Pancreas (tissue), 10 donors: ENCODE measurements around the gene TDRD3. TPM values are rescaled to one million over a fixed set of nuclear protein-coding genes. Genes with fewer than 3 reads are reported as not detected.

Source experiments
- ATAC-seq, 4 donors: fragments of 200-7000 bp; cut with Tn5 transposase; one replicate each; pipeline versions ENCODE4 v1.8.0 to v1.9.1; 2020; ENCODE audit warnings: mild to moderate bottlenecking in 4 of 4, moderate library complexity in 4 of 4
- DNase-seq, 6 donors: peaks; one replicate each; pipeline ENCODE4 v3.0.0-alpha.2; 2020
- FAIRE-seq: peaks from 2 replicates; lab custom pipeline; 2012; peaks lifted over from hg19 to GRCh38; lab: Jason Lieb, UNC
- H3K27ac ChIP-seq, 4 donors: fragments of 200-600 bp; sonication (generic); 1 replicate in 3 of 4; 2 replicates in 1 of 4; pipeline versions ENCODE4 v1.5.0 to v1.8.0; 2020
- H3K27me3 ChIP-seq, 4 donors: fragments of 200-600 bp; one replicate each; pipeline ENCODE4 v1.8.0; 2021
- H3K36me3 ChIP-seq, 3 donors: fragments of 200-600 bp; sonication (generic) in 1 of 3; one replicate each; pipeline versions ENCODE4 v1.5.0 to v1.8.0; 2020 to 2021
- H3K4me1 ChIP-seq, 3 donors: fragments of 200-600 bp; one replicate each; pipeline ENCODE4 v1.8.0; 2021
- H3K4me3 ChIP-seq, 4 donors: fragments of 200-600 bp; sonication (generic) in 2 of 4; one replicate each; pipeline versions ENCODE4 v1.5.0 to v1.8.0; 2020 to 2021
- H3K9me3 ChIP-seq, 4 donors: fragments of 200-600 bp; one replicate each; pipeline ENCODE4 v1.8.0; 2021
- CTCF ChIP-seq, 4 donors: fragments of 200-600 bp; sonication (generic) in 3 of 4; IDR thresholded peaks; one replicate each; pipeline versions ENCODE4 v1.5.0 to v1.8.0; 2021; ENCODE audit warnings: antibody characterized with exemption in 4 of 4
- WGBS, 2 donors: extraction: QIAGEN DNeasy Blood & Tissue Kit; methylation state at CpG; one replicate each; pipeline ENCODE4 v1.1.7; 2013; 5-methylcytosine and 5-hydroxymethylcytosine counted together
- intact Hi-C, 3 donors: fragments of 100-400 bp; cut with DNase I; formaldehyde crosslinking; loops; one replicate each; pipeline versions ENCODE4 v1.11.1 to v1.14.2; 2022
- polyA plus RNA-seq, 2 donors: library from polyadenylated mRNA; stranded (reverse); fragments of 200-250 nt; gene quantifications; one replicate each; pipeline ENCODE4 v1.2.3, GENCODE V29; 2013
- total RNA-seq, 6 donors: library from RNA; stranded (reverse); fragmentation: NEBNext Ultra II Directional in 4 of 6; extraction: Animal tissue kit (Norgen Biotek cat#: 25700) in 4 of 6; gene quantifications; one replicate each; pipeline versions ENCODE4 v1.2.1 to v1.2.4, GENCODE V29; 2021 to 2023
- donor health status: healthy with polysubstance abuse.
- donor health status: DM: no; HTN: no; CAD: no; lungs with moderate emphysema.
- donor health status: DM: no; HTN: no; CAD: no.
- donor health status: control.
- donor health status: control.
- donor health status: Bipolar disorder and iron deficiency.
- donor health status: DM: yes; HTN: yes; CAD: no.
- donor health status: DM: no; HTN: no; CAD: no.
- donor health status: DM: no; HTN: no; CAD: no.
- donor health status: DM: yes; HTN: yes; CAD: no.

TDRD3 gene
- total and polyA plus RNA-seq, 8 donors, result 12.2 to 24.6 (median 20.3) TPM

GRCh38 chr13:60620611-60621395 is 223.8 kb downstream of the TDRD3 start:
- no peak for DNase-seq
- no peaks in the 10 kb centered on the region for H3K27me3 ChIP-seq
- ATAC-seq, result no peak
- 59 to 66% methylated on average over 5 of the region's 5 CpGs for WGBS, 2 donors
- H3K27ac ChIP-seq, result no peak overlapping the region
- intact Hi-C loops, result no loop called here
- TF ChIP-seq CTCF (IDR thresholded peaks at IDR 0.05), result no peak
- no peak for FAIRE-seq
- no peaks in the 10 kb centered on the region for H3K4me1 ChIP-seq
- H3K4me3 ChIP-seq, result no peak overlapping the region
- H3K36me3 ChIP-seq, result no peaks in the 10 kb centered on the region
- no peaks in the 10 kb centered on the region for H3K9me3 ChIP-seq

- Histone ChIP-seq H3K4me3 (no peak overlapping the region), H3K27ac (no peak overlapping the region), H3K4me1 (no peaks in the 10 kb centered on the region), H3K36me3 (no peaks in the 10 kb centered on the region), H3K9me3 (no peaks in the 10 kb centered on the region), H3K27me3 (no peaks in the 10 kb centered on the region)
- ATAC-seq, result no peak
- WGBS, 2 donors, result 33 to 48% methylated on average over 1 of the region's 1 CpG
- DNase-seq, result no peak
- no peak for FAIRE-seq
- TF ChIP-seq CTCF (IDR thresholded peaks at IDR 0.05), result no peak
- intact Hi-C loops, result no loop called here
Measured at GRCh38 chr13:60623151-60623550, 226.1 kb downstream of the TDRD3 start.

Other genes with a start within 250 kb of the TDRD3 start
- gene DIAPH3, start 233.3 kb upstream of the TDRD3 start, total RNA-seq, result 1 to 10 TPM in 1 of 6 donors, under 1 TPM in 5; 0.12 to 1.3 (median 0.43) TPM
- under 1 TPM in 1 of 2 donors, not detected in 1; 0.42 TPM for gene DIAPH3, start 233.3 kb upstream of the TDRD3 start, polyA plus RNA-seq